ENCODE measurements around the gene SLC22A4.

Gene SLC22A4

GRCh38 chr5:132313366-132313765 lies 19.2 kb downstream of the SLC22A4 start:
- no peak overlapping the region for H3K4ac ChIP-seq (ENCODE audit: low read depth in 1 of 2, low read length in 2 of 2)
- H3K9ac ChIP-seq (ENCODE audit: low read length), result no peak overlapping the region
- H2AFZ ChIP-seq (ENCODE audit: low read depth, low read length), result no peak overlapping the region
- no peak overlapping the region for H3K14ac ChIP-seq (ENCODE audit: low read length in 2 of 2)
- DNase-seq, result no peak
- no peaks in the 10 kb centered on the region for H3K27me3 ChIP-seq (ENCODE audit: control insufficient read depth in 1 of 2, insufficient read depth in 1 of 2, low read length in 2 of 2)
- H3K23ac ChIP-seq (ENCODE audit: low read length in 2 of 2), result no peak overlapping the region
- H3K18ac ChIP-seq (ENCODE audit: low read depth in 1 of 2, low read length in 2 of 2), result no peak overlapping the region
- H2AK5ac ChIP-seq (ENCODE audit: low read length, severe bottlenecking), result no peak overlapping the region
- H2BK5ac ChIP-seq (ENCODE audit: low read depth, low read length, poor library complexity, severe bottlenecking), result no peak overlapping the region
- H4K8ac ChIP-seq (ENCODE audit: low read length), result no peak overlapping the region
- no peaks in the 10 kb centered on the region for H3K9me3 ChIP-seq (ENCODE audit: control insufficient read depth, low read length)
- H3K27ac ChIP-seq (ENCODE audit: low read length, poor library complexity, severe bottlenecking), result no peak overlapping the region
- H2BK120ac ChIP-seq (ENCODE audit: low read depth, low read length), result no peak overlapping the region
- H3K4me3 ChIP-seq (ENCODE audit: insufficient read depth in 1 of 2, low read depth in 1 of 2, low read length in 2 of 2), result no peak overlapping the region
- H3K4me2 ChIP-seq (ENCODE audit: low read length, poor library complexity, severe bottlenecking), result no peak overlapping the region
- no peak overlapping the region for H4K91ac ChIP-seq (ENCODE audit: low read length)
- 95% methylated on average over 4 of the region's 4 CpGs for WGBS
- H3K36me3 ChIP-seq (ENCODE audit: control insufficient read depth in 1 of 2, insufficient read depth in 2 of 2, low read depth in 1 of 2, low read length in 2 of 2), result peaks cover 23 to 38% of the 10 kb centered on the region in 2 experiments
- H2BK15ac ChIP-seq (ENCODE audit: low read depth, poor library complexity, severe bottlenecking), result no peak overlapping the region
- H3K79me1 ChIP-seq (replicated peaks; ENCODE audit: low read length, poor library complexity, severe bottlenecking), result peaks cover 19% of the 10 kb centered on the region
- H2BK12ac ChIP-seq (ENCODE audit: low read length in 2 of 2), result no peak overlapping the region
- peaks cover 3% of the 10 kb centered on the region for H3K4me1 ChIP-seq (ENCODE audit: control insufficient read depth, insufficient read depth, low read depth, low read length)

- Histone ChIP-seq H3K4ac (ENCODE audit: low read depth in 1 of 2, low read length in 2 of 2) (no peak overlapping the region), H4K8ac (ENCODE audit: low read length) (no peak overlapping the region), H3K4me1 (ENCODE audit: control insufficient read depth, insufficient read depth, low read depth, low read length) (peaks cover 9% of the 10 kb centered on the region), H3K18ac (ENCODE audit: low read depth in 1 of 2, low read length in 2 of 2) (no peak overlapping the region), H2AFZ (ENCODE audit: low read depth, low read length) (no peak overlapping the region), H3K9me3 (ENCODE audit: control insufficient read depth, low read length) (no peaks in the 10 kb centered on the region), H4K91ac (ENCODE audit: low read length) (no peak overlapping the region), H3K27me3 (ENCODE audit: control insufficient read depth in 1 of 2, insufficient read depth in 1 of 2, low read length in 2 of 2) (no peaks in the 10 kb centered on the region), H3K4me3 (ENCODE audit: insufficient read depth in 1 of 2, low read depth in 1 of 2, low read length in 2 of 2) (no peak overlapping the region), H2BK15ac (ENCODE audit: low read depth, poor library complexity, severe bottlenecking) (no peak overlapping the region), H3K4me2 (ENCODE audit: low read length, poor library complexity, severe bottlenecking) (no peak overlapping the region), H3K36me3 (ENCODE audit: control insufficient read depth in 1 of 2, insufficient read depth in 2 of 2, low read depth in 1 of 2, low read length in 2 of 2) (peaks cover 23 to 38% of the 10 kb centered on the region in 2 experiments), H3K79me1 (replicated peaks; ENCODE audit: low read length, poor library complexity, severe bottlenecking) (peaks cover 16% of the 10 kb centered on the region), H3K9ac (ENCODE audit: low read length) (no peak overlapping the region), H3K23ac (ENCODE audit: low read length in 2 of 2) (no peak overlapping the region), H2BK12ac (ENCODE audit: low read length in 2 of 2) (no peak overlapping the region), H2AK5ac (ENCODE audit: low read length, severe bottlenecking) (no peak overlapping the region), H2BK5ac (ENCODE audit: low read depth, low read length, poor library complexity, severe bottlenecking) (no peak overlapping the region), H2BK120ac (ENCODE audit: low read depth, low read length) (no peak overlapping the region), H3K27ac (ENCODE audit: low read length, poor library complexity, severe bottlenecking) (no peak overlapping the region), H3K14ac (ENCODE audit: low read length in 2 of 2) (no peak overlapping the region)
- DNase-seq, result no peak
- 93% methylated on average over 1 of the region's 2 CpGs for WGBS
Measured at GRCh38 chr5:132313961-132314432, 19.8 kb downstream of the SLC22A4 start.

GRCh38 chr5:132315529-132316067 lies 21.4 kb downstream of the SLC22A4 start:
- H2BK5ac ChIP-seq (ENCODE audit: low read depth, low read length, poor library complexity, severe bottlenecking), result no peak overlapping the region
- no peak overlapping the region for H3K14ac ChIP-seq (ENCODE audit: low read length in 2 of 2)
- no peak overlapping the region for H2BK15ac ChIP-seq (ENCODE audit: low read depth, poor library complexity, severe bottlenecking)
- H3K4me2 ChIP-seq (ENCODE audit: low read length, poor library complexity, severe bottlenecking), result no peak overlapping the region
- WGBS, result 74% methylated on average over 3 of the region's 5 CpGs
- H3K79me1 ChIP-seq (replicated peaks; ENCODE audit: low read length, poor library complexity, severe bottlenecking), result peaks cover 16% of the 10 kb centered on the region
- H2BK12ac ChIP-seq (ENCODE audit: low read length in 2 of 2), result no peak overlapping the region
- no peaks in the 10 kb centered on the region for H3K27me3 ChIP-seq (ENCODE audit: control insufficient read depth in 1 of 2, insufficient read depth in 1 of 2, low read length in 2 of 2)
- H3K23ac ChIP-seq (ENCODE audit: low read length in 2 of 2), result no peak overlapping the region
- no peak overlapping the region for H4K91ac ChIP-seq (ENCODE audit: low read length)
- no peak for DNase-seq
- no peaks in the 10 kb centered on the region for H3K9me3 ChIP-seq (ENCODE audit: control insufficient read depth, low read length)
- H2AK5ac ChIP-seq (ENCODE audit: low read length, severe bottlenecking), result no peak overlapping the region
- no peak overlapping the region for H3K18ac ChIP-seq (ENCODE audit: low read depth in 1 of 2, low read length in 2 of 2)
- no peak overlapping the region for H2BK120ac ChIP-seq (ENCODE audit: low read depth, low read length)
- H3K4me1 ChIP-seq (ENCODE audit: control insufficient read depth, insufficient read depth, low read depth, low read length), result peaks cover 9% of the 10 kb centered on the region
- H3K4me3 ChIP-seq (ENCODE audit: insufficient read depth in 1 of 2, low read depth in 1 of 2, low read length in 2 of 2), result no peak overlapping the region
- H3K4ac ChIP-seq (ENCODE audit: low read depth in 1 of 2, low read length in 2 of 2), result no peak overlapping the region
- peak overlapping the region; percentile 4 for H4K8ac ChIP-seq (ENCODE audit: low read length)
- H3K9ac ChIP-seq (ENCODE audit: low read length), result no peak overlapping the region
- no peak overlapping the region for H2AFZ ChIP-seq (ENCODE audit: low read depth, low read length)
- H3K27ac ChIP-seq (ENCODE audit: low read length, poor library complexity, severe bottlenecking), result no peak overlapping the region
- H3K36me3 ChIP-seq (ENCODE audit: control insufficient read depth in 1 of 2, insufficient read depth in 2 of 2, low read depth in 1 of 2, low read length in 2 of 2), result peaks cover 23 to 38% of the 10 kb centered on the region in 2 experiments

- no peak overlapping the region for H3K23ac ChIP-seq (ENCODE audit: low read length in 2 of 2)
- 100% methylated on average over 1 of the region's 1 CpG for WGBS
- no peak overlapping the region for H4K8ac ChIP-seq (ENCODE audit: low read length)
Measured at GRCh38 chr5:132319975-132320374, 25.8 kb downstream of the SLC22A4 start.

More at GRCh38 chr5:132319975-132320374, 25.8 kb downstream of the SLC22A4 start:
- Histone ChIP-seq H3K14ac (ENCODE audit: low read length in 2 of 2) (no peak overlapping the region), H3K27me3 (ENCODE audit: control insufficient read depth in 1 of 2, insufficient read depth in 1 of 2, low read length in 2 of 2) (no peaks in the 10 kb centered on the region), H3K4me3 (ENCODE audit: insufficient read depth in 1 of 2, low read depth in 1 of 2, low read length in 2 of 2) (no peak overlapping the region), H2BK120ac (ENCODE audit: low read depth, low read length) (no peak overlapping the region), H2AFZ (ENCODE audit: low read depth, low read length) (no peak overlapping the region), H3K9me3 (ENCODE audit: control insufficient read depth, low read length) (no peaks in the 10 kb centered on the region), H3K36me3 (ENCODE audit: control insufficient read depth in 1 of 2, insufficient read depth in 2 of 2, low read depth in 1 of 2, low read length in 2 of 2) (peaks cover 22 to 30% of the 10 kb centered on the region in 2 experiments), H3K4ac (ENCODE audit: low read depth in 1 of 2, low read length in 2 of 2) (no peak overlapping the region), H3K4me2 (ENCODE audit: low read length, poor library complexity, severe bottlenecking) (no peak overlapping the region), H2BK12ac (ENCODE audit: low read length in 2 of 2) (no peak overlapping the region), H3K9ac (ENCODE audit: low read length) (no peak overlapping the region), H2BK5ac (ENCODE audit: low read depth, low read length, poor library complexity, severe bottlenecking) (no peak overlapping the region), H3K27ac (ENCODE audit: low read length, poor library complexity, severe bottlenecking) (no peak overlapping the region), H3K18ac (ENCODE audit: low read depth in 1 of 2, low read length in 2 of 2) (no peak overlapping the region), H3K79me1 (replicated peaks; ENCODE audit: low read length, poor library complexity, severe bottlenecking) (peaks cover 4% of the 10 kb centered on the region), H2AK5ac (ENCODE audit: low read length, severe bottlenecking) (no peak overlapping the region), H3K4me1 (ENCODE audit: control insufficient read depth, insufficient read depth, low read depth, low read length) (peaks cover 12% of the 10 kb centered on the region), H2BK15ac (ENCODE audit: low read depth, poor library complexity, severe bottlenecking) (no peak overlapping the region), H4K91ac (ENCODE audit: low read length) (no peak overlapping the region)
- DNase-seq, result no peak
